ACC112 (cell line): ENCODE results near the gene LHX4.

Experiments used
- H2AFZ ChIP-seq: fragments of 200-600 bp; sonication (generic); one replicate; pipeline ENCODE4 v1.6.0; 2017; ENCODE audit warnings: antibody characterized with exemption, low read length; ENCODE audit not compliant: unreplicated experiment
- H3K27ac ChIP-seq: fragments of 200-600 bp; sonication (generic); 2 replicates; pipeline ENCODE4 v1.5.1; 2014; ENCODE audit warnings: low read depth, mild to moderate bottlenecking, antibody characterized with exemption, low read length, moderate library complexity
- H3K27me3 ChIP-seq: fragments of 200-600 bp; sonication (generic); 2 replicates; pipeline ENCODE4 v1.6.1; 2014; ENCODE audit warnings: mild to moderate bottlenecking, antibody characterized with exemption, low read length, moderate library complexity, mixed read lengths; ENCODE audit not compliant: insufficient read depth
- H3K36me3 ChIP-seq: fragments of 200-600 bp; sonication (generic); 2 replicates; pipeline ENCODE4 v1.6.1; 2016; ENCODE audit warnings: mild to moderate bottlenecking, antibody characterized with exemption, low read length, moderate library complexity, mixed read lengths; ENCODE audit not compliant: insufficient read depth
- H3K4me1 ChIP-seq: fragments of 200-600 bp; sonication (generic); one replicate; pipeline ENCODE4 v1.6.1; 2016; ENCODE audit warnings: low read length, mixed read lengths; ENCODE audit not compliant: insufficient read depth, unreplicated experiment, control insufficient read depth
- H3K4me3 ChIP-seq: fragments of 200-600 bp; sonication (generic); 2 replicates; pipeline ENCODE4 v1.5.1; 2014; ENCODE audit warnings: mild to moderate bottlenecking, low read depth, low read length
- H3K79me2 ChIP-seq: fragments of 200-600 bp; sonication (generic); one replicate; pipeline ENCODE4 v1.6.0; 2016; ENCODE audit warnings: low read length; ENCODE audit not compliant: control insufficient read depth, unreplicated experiment, insufficient read depth

LHX4 gene

GRCh38 chr1:180278194-180278515 is 48.1 kb downstream of the LHX4 start:
- Histone ChIP-seq H3K36me3 (peaks cover 18% of the 10 kb centered on the region), H3K27me3 (no peaks in the 10 kb centered on the region), H3K27ac (no peak overlapping the region)

GRCh38 chr1:180278596-180279395 is 48.7 kb downstream of the LHX4 start:
- Histone ChIP-seq H3K27ac (no peak overlapping the region), H3K4me3 (no peak overlapping the region), H3K36me3 (peaks cover 20% of the 10 kb centered on the region), H3K79me2 (no peaks in the 10 kb centered on the region), H3K4me1 (no peaks in the 10 kb centered on the region), H3K27me3 (no peaks in the 10 kb centered on the region), H2AFZ (no peak overlapping the region)

More at GRCh38 chr1:180278194-180278515, 48.1 kb downstream of the LHX4 start:
- Histone ChIP-seq H3K4me3 (no peak overlapping the region), H2AFZ (no peak overlapping the region), H3K79me2 (no peaks in the 10 kb centered on the region), H3K4me1 (no peaks in the 10 kb centered on the region)

- no peaks in the 10 kb centered on the region for H3K79me2 ChIP-seq
- H3K36me3 ChIP-seq, result peaks cover 11% of the 10 kb centered on the region
- H3K27me3 ChIP-seq, result no peaks in the 10 kb centered on the region
- H3K27ac ChIP-seq, result no peak overlapping the region
- H3K4me1 ChIP-seq, result no peaks in the 10 kb centered on the region
- no peak overlapping the region for H2AFZ ChIP-seq
- no peak overlapping the region for H3K4me3 ChIP-seq
Measured at GRCh38 chr1:180279651-180280050, 49.6 kb downstream of the LHX4 start.

GRCh38 chr1:180280617-180281016 is 50.6 kb downstream of the LHX4 start:
- Histone ChIP-seq H3K27me3 (no peaks in the 10 kb centered on the region), H2AFZ (no peak overlapping the region), H3K27ac (no peak overlapping the region), H3K4me3 (no peak overlapping the region), H3K36me3 (peaks cover 4% of the 10 kb centered on the region), H3K79me2 (no peaks in the 10 kb centered on the region), H3K4me1 (no peaks in the 10 kb centered on the region)

- Histone ChIP-seq H3K27me3 (no peaks in the 10 kb centered on the region), H3K4me1 (no peaks in the 10 kb centered on the region), H3K4me3 (no peak overlapping the region), H3K79me2 (no peaks in the 10 kb centered on the region), H3K36me3 (peaks cover 4% of the 10 kb centered on the region), H2AFZ (no peak overlapping the region), H3K27ac (no peak overlapping the region)
Measured at GRCh38 chr1:180281490-180281889, 51.4 kb downstream of the LHX4 start.

- no peaks in the 10 kb centered on the region for H3K27me3 ChIP-seq
- H3K27ac ChIP-seq, result no peak overlapping the region
- H2AFZ ChIP-seq, result no peak overlapping the region
- H3K4me3 ChIP-seq, result no peak overlapping the region
- no peaks in the 10 kb centered on the region for H3K4me1 ChIP-seq
- no peaks in the 10 kb centered on the region for H3K79me2 ChIP-seq
- H3K36me3 ChIP-seq, result peaks cover 4% of the 10 kb centered on the region
Measured at GRCh38 chr1:180282401-180283044, 52.5 kb downstream of the LHX4 start.

- Histone ChIP-seq H2AFZ (no peak overlapping the region), H3K4me3 (no peak overlapping the region), H3K27me3 (no peaks in the 10 kb centered on the region), H3K27ac (no peak overlapping the region), H3K36me3 (peaks cover 4% of the 10 kb centered on the region), H3K79me2 (no peaks in the 10 kb centered on the region), H3K4me1 (no peaks in the 10 kb centered on the region)
Measured at GRCh38 chr1:180283098-180283497, 53.0 kb downstream of the LHX4 start.

GRCh38 chr1:180286417-180286816 is 56.4 kb downstream of the LHX4 start:
- peaks cover 4% of the 10 kb centered on the region for H3K36me3 ChIP-seq

DNA sequence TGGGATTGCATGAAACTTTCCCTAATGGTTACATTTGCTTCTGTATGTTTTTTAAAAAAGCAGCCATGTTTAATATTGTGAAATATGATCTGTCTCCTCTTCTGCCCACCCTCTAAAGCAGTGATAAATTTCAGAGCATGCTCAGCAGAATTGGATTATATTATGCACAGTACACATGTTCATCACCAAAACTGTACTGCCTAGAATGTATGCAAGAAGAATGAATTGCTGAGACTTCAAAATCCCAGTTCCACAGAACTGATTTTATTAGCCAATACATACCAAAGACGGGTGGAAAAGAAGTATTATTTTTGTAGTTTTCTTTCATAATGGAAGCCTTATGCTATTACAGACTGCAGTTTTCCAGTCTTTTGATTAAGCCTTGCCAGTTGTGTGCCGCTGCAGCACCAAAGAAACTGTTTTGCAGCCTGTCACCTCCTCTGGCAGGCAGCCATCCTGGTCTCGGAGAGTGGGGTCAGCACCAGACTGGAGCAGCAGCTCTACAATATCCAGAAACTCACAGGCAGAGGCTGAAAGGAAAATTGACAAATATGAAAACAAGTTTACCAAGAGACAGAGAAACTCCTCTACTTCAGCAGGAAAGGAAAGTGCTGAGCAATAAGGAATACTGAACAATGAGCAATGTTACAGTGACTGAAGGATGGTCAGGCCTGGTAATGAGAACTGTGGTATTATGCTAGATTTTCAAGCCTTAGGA is 58.1 kb downstream of the LHX4 start:
- H3K27me3 ChIP-seq, result no peaks in the 10 kb centered on the region
- H2AFZ ChIP-seq, result no peak overlapping the region
- no peaks in the 10 kb centered on the region for H3K79me2 ChIP-seq
- no peaks in the 10 kb centered on the region for H3K4me1 ChIP-seq
- no peak overlapping the region for H3K27ac ChIP-seq
- H3K4me3 ChIP-seq, result no peak overlapping the region
- peaks cover 3% of the 10 kb centered on the region for H3K36me3 ChIP-seq

More at GRCh38 chr1:180286417-180286816, 56.4 kb downstream of the LHX4 start:
- no peak overlapping the region for H3K4me3 ChIP-seq
- H3K27me3 ChIP-seq, result no peaks in the 10 kb centered on the region
- H2AFZ ChIP-seq, result no peak overlapping the region
- H3K27ac ChIP-seq, result no peak overlapping the region
- no peaks in the 10 kb centered on the region for H3K4me1 ChIP-seq
- no peaks in the 10 kb centered on the region for H3K79me2 ChIP-seq

GRCh38 chr1:180288940-180289339 is 58.9 kb downstream of the LHX4 start:
- H3K36me3 ChIP-seq, result no peaks in the 10 kb centered on the region; the same call in 1 of the 2 replicates
- H3K27ac ChIP-seq, result no peak overlapping the region
- H3K27me3 ChIP-seq, result no peaks in the 10 kb centered on the region
- no peaks in the 10 kb centered on the region for H3K4me1 ChIP-seq
- no peaks in the 10 kb centered on the region for H3K79me2 ChIP-seq
- H3K4me3 ChIP-seq, result no peak overlapping the region
- no peak overlapping the region for H2AFZ ChIP-seq
